Measurements from ENCODE around the gene PHC2.
A peak's percentile ranks its signal among the peaks of the same experiment; 100 is the strongest.

- TF ChIP-seq CTCF (IDR thresholded peaks at IDR 0.05) (peak; percentile 88 to 94 (median 89)), POLR2A (IDR thresholded peaks at IDR 0.05) (no peak)
Observed at GRCh38 chr1:33367485-33368405, 63.1 kb downstream of the PHC2 start.
